Measurements from ENCODE around the gene PTPRD. TPM values are rescaled to one million over a fixed set of nuclear protein-coding genes. Genes with fewer than 3 reads are reported as not detected.

Gene PTPRD
- total RNA-seq, 1 experiment from 2014 or later: 32.5 TPM

DNA sequence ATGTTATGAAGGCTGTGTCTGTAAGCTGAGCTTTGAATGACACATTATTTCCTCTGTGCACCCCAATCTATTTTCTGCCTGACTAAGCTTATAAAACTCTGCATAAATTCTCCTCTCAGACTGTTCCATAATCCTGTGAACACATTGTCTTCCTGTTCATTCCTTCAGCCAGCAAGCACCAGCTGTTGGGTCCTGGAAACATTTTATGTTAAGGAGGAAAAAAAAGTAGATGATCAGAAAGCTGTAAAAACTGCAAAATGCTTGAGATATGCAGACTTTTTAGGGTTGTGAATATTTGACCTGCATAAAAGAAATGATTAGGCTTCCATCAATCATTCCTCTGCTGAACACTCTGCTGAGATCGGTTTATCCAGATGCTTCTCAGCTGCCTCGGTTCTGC is 1567.2 kb downstream of the PTPRD start:
- WGBS (ENCODE audit: extremely low coverage, insufficient read length, low lambda C conversion rate): no CpG with 5 or more reads among the region's 2 CpGs
- H2BK5ac ChIP-seq (ENCODE audit: insufficient read length, low read length): no peak overlapping the region
- no peak overlapping the region for H2BK15ac ChIP-seq (ENCODE audit: low read depth, low read length)
- no peaks in the 10 kb centered on the region for H3K9me3 ChIP-seq (ENCODE audit: control insufficient read depth, low read depth, low read length)
- no peak overlapping the region for H2BK20ac ChIP-seq (ENCODE audit: low read depth, low read length, poor library complexity, severe bottlenecking)
- H3K56ac ChIP-seq (ENCODE audit: insufficient read length, low read depth, low read length): no peak overlapping the region
- no peak overlapping the region for H3K14ac ChIP-seq (ENCODE audit: insufficient read depth, low read length)
- H4K5ac ChIP-seq (ENCODE audit: insufficient read length, low read depth, low read length): no peak overlapping the region
- no peaks in the 10 kb centered on the region for H4K20me1 ChIP-seq (ENCODE audit: control insufficient read depth, insufficient read depth, insufficient read length)
- H3K4me1 ChIP-seq (ENCODE audit: insufficient read depth, low read length): no peaks in the 10 kb centered on the region
- H3K23me2 ChIP-seq (ENCODE audit: insufficient read length, low read depth, low read length, poor library complexity, severe bottlenecking): no peaks in the 10 kb centered on the region
- no peak overlapping the region for H2AFZ ChIP-seq (ENCODE audit: low read length)
- H2BK120ac ChIP-seq (ENCODE audit: low read depth, low read length, poor library complexity, severe bottlenecking): no peak overlapping the region
- Mint-ChIP-seq H3K27me3 (ENCODE audit: low read depth) (no peaks in the 10 kb centered on the region), H3K4me1 (no peaks in the 10 kb centered on the region; a peak in 1 of 4 replicates), H3K9me3 (no peaks in the 10 kb centered on the region), H3K4me3 (no peak overlapping the region), H3K36me3 (ENCODE audit: insufficient read depth in 1 of 3, low read depth in 3 of 3) (no peaks in the 10 kb centered on the region), H3K27ac (no peak overlapping the region)
- no peaks in the 10 kb centered on the region for H3K27me3 ChIP-seq (ENCODE audit: insufficient read depth, low read length)
- H3K27ac ChIP-seq (ENCODE audit: insufficient read length, low read depth, low read length): no peak overlapping the region
- DNase-seq: no peak
- TF ChIP-seq, protein P1, sequence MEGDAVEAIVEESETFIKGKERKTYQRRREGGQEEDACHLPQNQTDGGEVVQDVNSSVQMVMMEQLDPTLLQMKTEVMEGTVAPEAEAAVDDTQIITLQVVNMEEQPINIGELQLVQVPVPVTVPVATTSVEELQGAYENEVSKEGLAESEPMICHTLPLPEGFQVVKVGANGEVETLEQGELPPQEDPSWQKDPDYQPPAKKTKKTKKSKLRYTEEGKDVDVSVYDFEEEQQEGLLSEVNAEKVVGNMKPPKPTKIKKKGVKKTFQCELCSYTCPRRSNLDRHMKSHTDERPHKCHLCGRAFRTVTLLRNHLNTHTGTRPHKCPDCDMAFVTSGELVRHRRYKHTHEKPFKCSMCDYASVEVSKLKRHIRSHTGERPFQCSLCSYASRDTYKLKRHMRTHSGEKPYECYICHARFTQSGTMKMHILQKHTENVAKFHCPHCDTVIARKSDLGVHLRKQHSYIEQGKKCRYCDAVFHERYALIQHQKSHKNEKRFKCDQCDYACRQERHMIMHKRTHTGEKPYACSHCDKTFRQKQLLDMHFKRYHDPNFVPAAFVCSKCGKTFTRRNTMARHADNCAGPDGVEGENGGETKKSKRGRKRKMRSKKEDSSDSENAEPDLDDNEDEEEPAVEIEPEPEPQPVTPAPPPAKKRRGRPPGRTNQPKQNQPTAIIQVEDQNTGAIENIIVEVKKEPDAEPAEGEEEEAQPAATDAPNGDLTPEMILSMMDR (conservative IDR thresholded peaks at IDR 0.05): no peak
- H3T11ph ChIP-seq (ENCODE audit: low read length): no peak overlapping the region
- H3K4me2 ChIP-seq (ENCODE audit: insufficient read depth, insufficient read length, low read length): no peak overlapping the region
- H3K9ac ChIP-seq (ENCODE audit: extremely low read depth, insufficient read length, low read length): no peak overlapping the region
- no peak overlapping the region for H2BK12ac ChIP-seq (ENCODE audit: insufficient read length, low read depth, low read length)
- no peaks in the 10 kb centered on the region for H3K79me1 ChIP-seq (ENCODE audit: insufficient read depth, low read depth, low read length, poor library complexity, severe bottlenecking)
- no peak overlapping the region for H3K4ac ChIP-seq (ENCODE audit: low read depth, low read length)
- H2AK5ac ChIP-seq (ENCODE audit: insufficient read length, low read length): no peak overlapping the region
- no peak overlapping the region for H4K8ac ChIP-seq (replicated peaks; ENCODE audit: insufficient read length, low read depth, low read length)
- no peak overlapping the region for H3K18ac ChIP-seq (ENCODE audit: insufficient read length, low read depth, low read length)
- no peaks in the 10 kb centered on the region for H3K79me2 ChIP-seq (ENCODE audit: insufficient read depth, low read length)
- H3K23ac ChIP-seq (ENCODE audit: insufficient read length, low read depth, low read length): no peak overlapping the region
- no peak overlapping the region for H4K91ac ChIP-seq (ENCODE audit: insufficient read length, low read depth, low read length)

All from H9 (cell line).